HepG2 (cell line): ENCODE results near the gene CABLES2. TPM values are rescaled to one million over a fixed set of nuclear protein-coding genes. Genes with fewer than 3 reads are reported as not detected.

Experiments used
- BORCS8-MEF2B ChIP-seq: sonication (generic); formaldehyde crosslinking; IDR thresholded peaks from 2 replicates; pipeline ENCODE4 v1.8.0; 2022; ENCODE audit warnings: mild to moderate bottlenecking, missing genetic modification reagents
- ERF ChIP-seq: IDR thresholded peaks from 2 replicates; pipeline ENCODE4 v1.6.1; 2018; ENCODE audit warnings: missing biosample characterization, missing genetic modification reagents
- MBD4 ChIP-seq: IDR thresholded peaks from 2 replicates; pipeline ENCODE4 v1.6.1; 2012; ENCODE audit warnings: low read length, inconsistent platforms, borderline replicate concordance
- NR3C1 ChIP-seq: sonication (generic); formaldehyde crosslinking; IDR thresholded peaks from 2 replicates; pipeline ENCODE4 v1.4.0; 2020; ENCODE audit warnings: missing genetic modification reagents
- SAFB2 ChIP-seq: sonication (generic); formaldehyde crosslinking; IDR thresholded peaks from 2 replicates; pipeline ENCODE4 v1.5.1; 2020; ENCODE audit warnings: missing genetic modification reagents, low read depth, mild to moderate bottlenecking, borderline replicate concordance
- TAF15 ChIP-seq: fragments of 200-400 bp; formaldehyde crosslinking; IDR thresholded peaks from one replicate; pipeline ENCODE4 v1.6.1; 2018; ENCODE audit warnings: mild to moderate bottlenecking, low read depth, low read length; ENCODE audit not compliant: poor library complexity, severe bottlenecking
- ZNF430 ChIP-seq: sonication (generic); formaldehyde crosslinking; IDR thresholded peaks from 2 replicates; pipeline ENCODE4 v1.9.0; 2021; ENCODE audit warnings: mild to moderate bottlenecking, missing genetic modification reagents
- ZNF564 ChIP-seq: sonication (generic); formaldehyde crosslinking; IDR thresholded peaks from 2 replicates; pipeline ENCODE4 v1.8.1; 2023; ENCODE audit warnings: mild to moderate bottlenecking, missing genetic modification reagents
- ZNF883 ChIP-seq: sonication (generic); formaldehyde crosslinking; IDR thresholded peaks from 2 replicates; pipeline ENCODE4 v1.5.1; 2020; ENCODE audit warnings: mild to moderate bottlenecking, missing genetic modification reagents; ENCODE audit errors: not compliant biosample characterization
- polyA plus RNA-seq, 8 experiments: library from polyadenylated mRNA; depleted of rRNA in 3 of 8; stranded (reverse) in 7 of 8; unstranded in 1 of 8; fragments of >200 nt; fragmentation: Illumina TruSeq in 4 of 8; extraction: Trizol in 4 of 8; gene quantifications; 2 replicates each; pipeline versions ENCODE4 v1.2.1 to v1.2.3, GENCODE V29; 2011 to 2016; ENCODE audit warnings: low read depth in 4 of 8, missing spikeins in 1 of 8, mixed read lengths in 1 of 8; ENCODE audit not compliant: insufficient read depth in 1 of 8
- total RNA-seq, 5 experiments: library from RNA; depleted of rRNA; stranded (reverse); fragments of >200 nt; fragmentation: Illumina TruSeq; extraction: Trizol; gene quantifications; 2 replicates each; pipeline ENCODE4 v1.2.3, GENCODE V29; 2016; ENCODE audit warnings: low read depth in 1 of 5
- TF ChIP-seq, protein P1 (sequence below): sonication (generic); formaldehyde crosslinking; IDR thresholded peaks from one replicate; pipeline ENCODE4 v1.5.1; 2020; ENCODE audit warnings: mild to moderate bottlenecking, missing genetic modification reagents; ENCODE audit errors: not compliant biosample characterization
- TF ChIP-seq, protein P2 (sequence below): sonication (generic); formaldehyde crosslinking; IDR thresholded peaks from 2 replicates; pipeline ENCODE4 v1.5.1; 2020; ENCODE audit warnings: mild to moderate bottlenecking, missing genetic modification reagents, borderline replicate concordance
- TF ChIP-seq, protein P3 (sequence below): sonication (generic); formaldehyde crosslinking; IDR thresholded peaks from 2 replicates; pipeline ENCODE4 v1.5.0; 2020; ENCODE audit warnings: missing genetic modification reagents
- TF ChIP-seq, protein P4 (sequence below): sonication (generic); formaldehyde crosslinking; IDR thresholded peaks from 2 replicates; pipeline ENCODE4 v1.8.1; 2022; ENCODE audit warnings: low read depth, mild to moderate bottlenecking, missing genetic modification reagents

CABLES2 gene
- total and polyA plus RNA-seq, 2 of the 13 experiments (the other 11 are each of a cell fraction or from before 2014, with no cell fraction given): 5.2 to 9.7 TPM

DNA sequence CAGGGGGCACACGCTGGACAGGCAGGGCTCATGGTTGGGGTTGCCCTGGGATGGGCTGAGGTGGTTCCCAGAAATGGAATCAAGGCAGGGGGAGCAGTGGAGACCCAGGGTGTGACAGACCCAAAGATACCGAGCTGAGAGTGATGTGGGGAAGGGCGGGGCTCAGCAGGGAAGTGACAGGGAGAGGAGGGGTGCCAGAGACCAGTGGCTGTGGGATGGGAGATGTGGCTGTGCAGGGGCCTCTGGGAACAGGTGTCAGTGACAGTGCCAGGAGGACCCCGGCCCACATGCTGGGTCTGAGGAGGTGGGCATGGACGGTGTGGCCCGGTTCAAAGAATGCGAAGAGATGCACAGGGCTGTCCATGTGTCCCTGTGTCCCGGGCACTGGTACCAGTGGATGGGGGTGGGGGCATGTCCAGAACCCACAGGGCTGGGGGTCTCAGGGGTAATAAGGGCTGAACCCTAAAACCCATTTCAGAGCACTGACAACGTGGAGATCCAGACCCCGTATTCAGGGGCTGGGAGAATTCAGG, 1.0 kb downstream of the CABLES2 start (continued):
- TF ChIP-seq, protein P1, sequence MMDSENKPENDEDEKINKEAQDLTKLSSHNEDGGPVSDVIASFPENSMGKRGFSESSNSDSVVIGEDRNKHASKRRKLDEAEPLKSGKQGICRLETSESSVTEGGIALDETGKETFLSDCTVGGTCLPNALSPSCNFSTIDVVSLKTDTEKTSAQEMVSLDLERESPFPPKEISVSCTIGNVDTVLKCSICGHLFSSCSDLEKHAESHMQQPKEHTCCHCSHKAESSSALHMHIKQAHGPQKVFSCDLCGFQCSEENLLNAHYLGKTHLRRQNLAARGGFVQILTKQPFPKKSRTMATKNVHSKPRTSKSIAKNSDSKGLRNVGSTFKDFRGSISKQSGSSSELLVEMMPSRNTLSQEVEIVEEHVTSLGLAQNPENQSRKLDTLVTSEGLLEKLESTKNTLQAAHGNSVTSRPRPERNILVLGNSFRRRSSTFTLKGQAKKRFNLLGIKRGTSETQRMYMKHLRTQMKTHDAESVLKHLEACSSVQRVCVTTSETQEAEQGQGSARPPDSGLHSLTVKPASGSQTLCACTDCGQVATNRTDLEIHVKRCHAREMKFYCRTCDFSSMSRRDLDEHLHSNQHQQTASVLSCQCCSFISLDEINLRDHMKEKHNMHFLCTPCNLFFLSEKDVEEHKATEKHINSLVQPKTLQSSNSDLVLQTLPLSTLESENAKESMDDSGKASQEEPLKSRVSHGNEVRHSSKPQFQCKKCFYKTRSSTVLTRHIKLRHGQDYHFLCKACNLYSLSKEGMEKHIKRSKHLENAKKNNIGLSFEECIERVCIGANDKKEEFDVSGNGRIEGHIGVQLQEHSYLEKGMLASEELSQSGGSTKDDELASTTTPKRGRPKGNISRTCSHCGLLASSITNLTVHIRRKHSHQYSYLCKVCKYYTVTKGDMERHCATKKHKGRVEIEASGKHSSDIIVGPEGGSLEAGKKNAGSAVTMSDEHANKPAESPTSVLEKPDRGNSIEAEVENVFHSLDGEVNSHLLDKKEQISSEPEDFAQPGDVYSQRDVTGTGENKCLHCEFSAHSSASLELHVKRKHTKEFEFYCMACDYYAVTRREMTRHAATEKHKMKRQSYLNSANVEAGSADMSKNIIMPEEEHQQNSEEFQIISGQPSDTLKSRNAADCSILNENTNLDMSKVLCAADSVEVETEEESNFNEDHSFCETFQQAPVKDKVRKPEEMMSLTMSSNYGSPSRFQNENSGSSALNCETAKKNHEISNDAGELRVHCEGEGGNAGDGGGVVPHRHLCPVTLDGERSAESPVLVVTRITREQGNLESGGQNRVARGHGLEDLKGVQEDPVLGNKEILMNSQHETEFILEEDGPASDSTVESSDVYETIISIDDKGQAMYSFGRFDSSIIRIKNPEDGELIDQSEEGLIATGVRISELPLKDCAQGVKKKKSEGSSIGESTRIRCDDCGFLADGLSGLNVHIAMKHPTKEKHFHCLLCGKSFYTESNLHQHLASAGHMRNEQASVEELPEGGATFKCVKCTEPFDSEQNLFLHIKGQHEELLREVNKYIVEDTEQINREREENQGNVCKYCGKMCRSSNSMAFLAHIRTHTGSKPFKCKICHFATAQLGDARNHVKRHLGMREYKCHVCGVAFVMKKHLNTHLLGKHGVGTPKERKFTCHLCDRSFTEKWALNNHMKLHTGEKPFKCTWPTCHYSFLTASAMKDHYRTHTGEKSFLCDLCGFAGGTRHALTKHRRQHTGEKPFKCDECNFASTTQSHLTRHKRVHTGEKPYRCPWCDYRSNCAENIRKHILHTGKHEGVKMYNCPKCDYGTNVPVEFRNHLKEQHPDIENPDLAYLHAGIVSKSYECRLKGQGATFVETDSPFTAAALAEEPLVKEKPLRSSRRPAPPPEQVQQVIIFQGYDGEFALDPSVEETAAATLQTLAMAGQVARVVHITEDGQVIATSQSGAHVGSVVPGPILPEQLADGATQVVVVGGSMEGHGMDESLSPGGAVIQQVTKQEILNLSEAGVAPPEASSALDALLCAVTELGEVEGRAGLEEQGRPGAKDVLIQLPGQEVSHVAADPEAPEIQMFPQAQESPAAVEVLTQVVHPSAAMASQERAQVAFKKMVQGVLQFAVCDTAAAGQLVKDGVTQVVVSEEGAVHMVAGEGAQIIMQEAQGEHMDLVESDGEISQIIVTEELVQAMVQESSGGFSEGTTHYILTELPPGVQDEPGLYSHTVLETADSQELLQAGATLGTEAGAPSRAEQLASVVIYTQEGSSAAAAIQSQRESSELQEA (CRISPR knock-in tag): peak; percentile 36
- TF ChIP-seq, protein P2, sequence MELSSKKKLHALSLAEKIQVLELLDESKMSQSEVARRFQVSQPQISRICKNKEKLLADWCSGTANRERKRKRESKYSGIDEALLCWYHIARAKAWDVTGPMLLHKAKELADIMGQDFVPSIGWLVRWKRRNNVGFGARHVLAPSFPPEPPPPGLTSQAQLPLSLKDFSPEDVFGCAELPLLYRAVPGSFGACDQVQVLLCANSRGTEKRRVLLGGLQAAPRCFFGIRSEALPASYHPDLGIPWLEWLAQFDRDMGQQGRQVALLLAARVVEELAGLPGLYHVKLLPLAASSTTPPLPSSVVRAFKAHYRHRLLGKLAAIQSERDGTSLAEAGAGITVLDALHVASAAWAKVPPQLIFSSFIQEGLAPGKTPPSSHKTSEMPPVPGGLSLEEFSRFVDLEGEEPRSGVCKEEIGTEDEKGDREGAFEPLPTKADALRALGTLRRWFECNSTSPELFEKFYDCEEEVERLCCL: no peak
- TF ChIP-seq ERF (CRISPR knock-in tag): no peak
- no peak for TF ChIP-seq SAFB2
- TF ChIP-seq, protein P3, sequence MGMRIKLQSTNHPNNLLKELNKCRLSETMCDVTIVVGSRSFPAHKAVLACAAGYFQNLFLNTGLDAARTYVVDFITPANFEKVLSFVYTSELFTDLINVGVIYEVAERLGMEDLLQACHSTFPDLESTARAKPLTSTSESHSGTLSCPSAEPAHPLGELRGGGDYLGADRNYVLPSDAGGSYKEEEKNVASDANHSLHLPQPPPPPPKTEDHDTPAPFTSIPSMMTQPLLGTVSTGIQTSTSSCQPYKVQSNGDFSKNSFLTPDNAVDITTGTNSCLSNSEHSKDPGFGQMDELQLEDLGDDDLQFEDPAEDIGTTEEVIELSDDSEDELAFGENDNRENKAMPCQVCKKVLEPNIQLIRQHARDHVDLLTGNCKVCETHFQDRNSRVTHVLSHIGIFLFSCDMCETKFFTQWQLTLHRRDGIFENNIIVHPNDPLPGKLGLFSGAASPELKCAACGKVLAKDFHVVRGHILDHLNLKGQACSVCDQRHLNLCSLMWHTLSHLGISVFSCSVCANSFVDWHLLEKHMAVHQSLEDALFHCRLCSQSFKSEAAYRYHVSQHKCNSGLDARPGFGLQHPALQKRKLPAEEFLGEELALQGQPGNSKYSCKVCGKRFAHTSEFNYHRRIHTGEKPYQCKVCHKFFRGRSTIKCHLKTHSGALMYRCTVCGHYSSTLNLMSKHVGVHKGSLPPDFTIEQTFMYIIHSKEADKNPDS: 0 out of 2 replicates have a peak, but pooled peaks have one; percentile 15
- no peak; the same call in 1 of the 2 replicates for TF ChIP-seq NR3C1
- TF ChIP-seq, protein P4, sequence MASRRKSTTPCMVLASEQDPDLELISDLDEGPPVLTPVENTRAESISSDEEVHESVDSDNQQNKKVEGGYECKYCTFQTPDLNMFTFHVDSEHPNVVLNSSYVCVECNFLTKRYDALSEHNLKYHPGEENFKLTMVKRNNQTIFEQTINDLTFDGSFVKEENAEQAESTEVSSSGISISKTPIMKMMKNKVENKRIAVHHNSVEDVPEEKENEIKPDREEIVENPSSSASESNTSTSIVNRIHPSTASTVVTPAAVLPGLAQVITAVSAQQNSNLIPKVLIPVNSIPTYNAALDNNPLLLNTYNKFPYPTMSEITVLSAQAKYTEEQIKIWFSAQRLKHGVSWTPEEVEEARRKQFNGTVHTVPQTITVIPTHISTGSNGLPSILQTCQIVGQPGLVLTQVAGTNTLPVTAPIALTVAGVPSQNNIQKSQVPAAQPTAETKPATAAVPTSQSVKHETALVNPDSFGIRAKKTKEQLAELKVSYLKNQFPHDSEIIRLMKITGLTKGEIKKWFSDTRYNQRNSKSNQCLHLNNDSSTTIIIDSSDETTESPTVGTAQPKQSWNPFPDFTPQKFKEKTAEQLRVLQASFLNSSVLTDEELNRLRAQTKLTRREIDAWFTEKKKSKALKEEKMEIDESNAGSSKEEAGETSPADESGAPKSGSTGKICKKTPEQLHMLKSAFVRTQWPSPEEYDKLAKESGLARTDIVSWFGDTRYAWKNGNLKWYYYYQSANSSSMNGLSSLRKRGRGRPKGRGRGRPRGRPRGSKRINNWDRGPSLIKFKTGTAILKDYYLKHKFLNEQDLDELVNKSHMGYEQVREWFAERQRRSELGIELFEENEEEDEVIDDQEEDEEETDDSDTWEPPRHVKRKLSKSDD (CRISPR knock-in tag): no peak
- no peak for TF ChIP-seq ZNF430
- TF ChIP-seq ZNF883 (CRISPR knock-in tag): no peak
- TF ChIP-seq MBD4: no peak
- no peak for TF ChIP-seq TAF15
- no peak for TF ChIP-seq BORCS8-MEF2B (CRISPR knock-in tag)
- no peak for TF ChIP-seq ZNF564 (CRISPR knock-in tag)
